Lung (tissue), 12 donors: Measurements from ENCODE around the gene AP4E1. TPM values are rescaled to one million over a fixed set of nuclear protein-coding genes. Genes with fewer than 3 reads are reported as not detected.

Experiments used
- ATAC-seq: fragments of 200-7000 bp; cut with Tn5 transposase; one replicate; pipeline ENCODE4 v1.9.1; 2020; ENCODE audit warnings: moderate number of reproducible peaks; ENCODE audit not compliant: insufficient read depth, low FRiP score
- DNase-seq, 3 donors: peaks; one replicate each; pipeline ENCODE4 v3.0.0-alpha.2; 2013 to 2017
- H3K27ac ChIP-seq, 2 donors: one replicate each; pipeline ENCODE4 v1.5.1; 2013; ENCODE audit warnings: mild to moderate bottlenecking in 2 of 2, moderate library complexity in 2 of 2, control low read depth in 1 of 2, inconsistent platforms in 1 of 2, low read depth in 1 of 2, low read length in 1 of 2
- H3K27me3 ChIP-seq, 3 donors: one replicate each; pipeline ENCODE4 v1.5.1; 2013; ENCODE audit warnings: low read length in 2 of 3; ENCODE audit not compliant: control insufficient read depth in 3 of 3, insufficient read depth in 3 of 3
- H3K36me3 ChIP-seq, 4 donors: one replicate each; pipeline ENCODE4 v1.5.1; 2013; ENCODE audit warnings: low read length in 4 of 4, mild to moderate bottlenecking in 1 of 4, moderate library complexity in 1 of 4; ENCODE audit not compliant: control insufficient read depth in 4 of 4, insufficient read depth in 4 of 4
- H3K4me1 ChIP-seq, 5 donors: one replicate each; pipeline ENCODE4 v1.5.1; 2013; ENCODE audit warnings: low read length in 5 of 5, mild to moderate bottlenecking in 2 of 5, moderate library complexity in 1 of 5; ENCODE audit not compliant: control insufficient read depth in 5 of 5, insufficient read depth in 5 of 5
- H3K4me3 ChIP-seq: one replicate; pipeline ENCODE4 v1.5.1; 2013; ENCODE audit warnings: mild to moderate bottlenecking, control low read depth, moderate library complexity
- H3K9ac ChIP-seq, 2 donors: one replicate each; pipeline ENCODE4 v1.5.1; 2013; ENCODE audit warnings: low read length in 2 of 2, control low read depth in 1 of 2; ENCODE audit not compliant: insufficient read depth in 1 of 2
- H3K9me3 ChIP-seq, 4 donors: one replicate each; pipeline ENCODE4 v1.5.1; 2013; ENCODE audit warnings: low read length in 3 of 4, mild to moderate bottlenecking in 1 of 4, moderate library complexity in 1 of 4; ENCODE audit not compliant: control insufficient read depth in 4 of 4, insufficient read depth in 3 of 4
- CTCF ChIP-seq: IDR thresholded peaks from 2 replicates; pipeline ENCODE4 v1.5.1; 2012; ENCODE audit warnings: mild to moderate bottlenecking; ENCODE audit errors: control extremely low read depth, extremely low read depth
- WGBS, 2 donors: extraction: QIAGEN DNeasy Blood & Tissue Kit; methylation state at CpG; one replicate each; pipeline ENCODE4 v1.1.7; 2013; 5-methylcytosine and 5-hydroxymethylcytosine counted together
- polyA plus RNA-seq, 2 donors: library from polyadenylated mRNA; stranded (reverse); fragments of 200-250 nt; gene quantifications; one replicate each; pipeline ENCODE4 v1.2.1, GENCODE V29; 2013
- total RNA-seq, 2 donors: library from RNA; depleted of rRNA in 1 of 2; stranded (reverse); fragments of >200 nt in 1 of 2; gene quantifications; one replicate each; pipeline ENCODE4 v1.2.1, GENCODE V29; 2014 to 2021
- donor health status: control.
- donor health status: control.
- donor health status: Bipolar disorder and iron deficiency.
- donor health status: healthy.
- donor health status: DM: yes; HTN: yes; CAD: no.

AP4E1 gene
- total and polyA plus RNA-seq, 4 donors = 2.2 to 12.7 (median 6.7) TPM

DNA sequence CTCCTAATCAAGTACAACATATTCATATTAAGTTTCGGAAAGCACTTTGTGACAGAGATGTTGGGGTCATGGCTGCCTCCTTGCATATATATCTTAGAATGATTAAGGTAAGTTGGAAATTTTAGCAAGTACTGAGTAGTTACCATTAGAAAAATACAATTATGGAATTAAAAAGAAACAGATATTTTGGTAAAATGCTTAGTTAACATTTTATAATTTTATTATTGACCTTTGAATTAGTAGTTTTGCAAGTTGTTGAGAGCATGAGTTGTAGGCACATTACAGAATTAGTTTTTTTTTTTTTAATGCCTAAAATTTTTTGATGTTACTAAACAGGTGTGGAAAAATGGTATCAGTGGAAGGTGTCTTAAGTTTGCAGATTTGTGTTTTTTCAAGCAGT lies 20.6 kb downstream of the AP4E1 start:
- Histone ChIP-seq H3K9ac (no peak overlapping the region), H3K4me3 (no peak overlapping the region), H3K27ac (no peak overlapping the region), H3K9me3 (no peaks in the 10 kb centered on the region), H3K27me3 (no peaks in the 10 kb centered on the region), H3K36me3 (peaks cover 6 to 12% (median 7%) of the 10 kb centered on the region in 4 donors), H3K4me1 (no peaks in the 10 kb centered on the region)
- DNase-seq (no peak), ATAC-seq (no peak)
- WGBS, 2 donors = 97 to 100% methylated on average over 1 of the region's 1 CpG
- no peak for TF ChIP-seq CTCF

DNA sequence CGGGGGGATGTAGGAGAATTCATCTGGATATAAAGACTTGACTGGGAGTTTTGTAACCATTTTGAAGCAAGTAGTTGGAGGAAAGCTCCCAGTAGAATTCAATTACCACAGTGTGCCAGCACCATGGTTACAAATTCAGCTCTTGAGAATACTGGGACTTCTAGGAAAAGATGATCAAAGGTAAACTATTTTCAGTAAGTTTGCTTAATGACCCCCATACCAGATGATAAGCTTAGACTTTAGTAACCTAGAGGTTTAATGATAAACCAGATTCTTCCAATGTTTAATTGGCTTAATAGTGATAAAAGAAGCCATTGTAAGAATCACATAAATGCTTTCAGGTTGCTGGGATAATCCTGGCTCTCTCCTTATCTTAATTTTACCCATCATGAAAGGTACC lies 22.3 kb downstream of the AP4E1 start:
- no peak overlapping the region for H3K4me3 ChIP-seq
- no peak overlapping the region for H3K27ac ChIP-seq
- no peak for ATAC-seq
- TF ChIP-seq CTCF = no peak
- H3K27me3 ChIP-seq = no peaks in the 10 kb centered on the region
- no peaks in the 10 kb centered on the region for H3K4me1 ChIP-seq
- H3K36me3 ChIP-seq = peaks cover 0 to 12% (median 8%) of the 10 kb centered on the region in 4 donors
- no peak overlapping the region for H3K9ac ChIP-seq
- DNase-seq = no peak
- 97 to 100% methylated on average over 1 of the region's 1 CpG for WGBS, 2 donors
- no peaks in the 10 kb centered on the region for H3K9me3 ChIP-seq

GRCh38 chr15:50933341-50933740 lies 24.9 kb downstream of the AP4E1 start:
- DNase-seq (no peak), ATAC-seq (no peak)
- H3K9ac ChIP-seq = no peak overlapping the region
- H3K27me3 ChIP-seq = no peaks in the 10 kb centered on the region
- no peak for TF ChIP-seq CTCF
- WGBS, 2 donors = 24 to 82% methylated on average over 1 of the region's 1 CpG
- peaks cover 3 to 14% (median 5%) of the 10 kb centered on the region in 4 donors for H3K36me3 ChIP-seq
- H3K4me3 ChIP-seq = no peak overlapping the region
- H3K4me1 ChIP-seq = no peaks in the 10 kb centered on the region
- H3K27ac ChIP-seq = no peak overlapping the region
- no peaks in the 10 kb centered on the region for H3K9me3 ChIP-seq

DNA sequence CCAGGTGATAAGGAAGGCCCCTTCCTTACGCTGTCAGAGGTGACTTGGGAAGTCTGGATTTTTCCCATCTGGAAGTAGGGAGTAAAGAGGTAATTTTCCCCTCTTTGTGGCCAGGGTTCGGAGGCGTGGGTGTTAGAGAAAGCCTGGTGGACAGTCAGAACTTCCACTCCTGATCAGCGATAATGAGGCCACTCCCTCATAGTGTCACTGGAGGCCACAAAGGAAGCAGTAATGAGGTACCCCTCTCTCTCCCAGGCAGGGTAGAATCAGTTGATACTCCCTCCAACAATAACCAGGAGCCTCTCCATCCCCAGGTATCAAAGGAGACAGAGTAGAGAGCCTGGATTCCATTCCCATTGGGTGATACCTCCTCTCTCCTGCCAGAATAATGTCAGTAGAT lies 30.0 kb downstream of the AP4E1 start:
- TF ChIP-seq CTCF = no peak
- Histone ChIP-seq H3K9ac (no peak overlapping the region), H3K36me3 (peaks cover 4 to 8% (median 6%) of the 10 kb centered on the region in 4 donors), H3K4me1 (no peaks in the 10 kb centered on the region), H3K4me3 (no peak overlapping the region), H3K27me3 (no peaks in the 10 kb centered on the region), H3K9me3 (no peaks in the 10 kb centered on the region), H3K27ac (no peak overlapping the region)
- DNase-seq = no peak
- no peak for ATAC-seq
- WGBS, 2 donors = 97 to 99% methylated on average over 4 of the region's 4 CpGs
